ENCODE results near the gene ACTBL2. TPM values are rescaled to one million over a fixed set of nuclear protein-coding genes. Genes with fewer than 3 reads are reported as not detected.

ACTBL2 gene
- total RNA-seq, 1 experiment from 2014 or later: not detected

- Histone ChIP-seq H3K27ac (ENCODE audit: low read depth, low read length, poor library complexity, severe bottlenecking) (no peak overlapping the region), H3K27me3 (replicated peaks; ENCODE audit: insufficient read depth, low read depth, low read length, poor library complexity) (no peaks in the 10 kb centered on the region), H3K4me1 (ENCODE audit: insufficient read depth, low read length, poor library complexity, severe bottlenecking) (peaks cover 35% of the 10 kb centered on the region), H3K9me3 (ENCODE audit: low read depth, low read length, poor library complexity, severe bottlenecking) (no peaks in the 10 kb centered on the region), H3K36me3 (ENCODE audit: insufficient read depth, low read length, poor library complexity, severe bottlenecking) (no peaks in the 10 kb centered on the region), H3K4me3 (ENCODE audit: low read depth, low read length, poor library complexity, severe bottlenecking) (no peak overlapping the region)
- intact Hi-C loops (cut with micrococcal nuclease; ENCODE audit: unreplicated experiment): no loop called here
- no peak for TF ChIP-seq EZH2 (IDR thresholded peaks at IDR 0.05; ENCODE audit: borderline replicate concordance, low read depth, low read length, poor library complexity, severe bottlenecking)
- TF ChIP-seq CTCF (conservative IDR thresholded peaks at IDR 0.05; ENCODE audit: low read depth, low read length): no peak
- POLR2A ChIA-PET (ENCODE audit: low non-redundant PET): no interaction called here
- BruUV-seq (replicated peaks): no TSS peak
- CTCF ChIA-PET: no interaction called here
- no peak for DNase-seq (ENCODE audit: low spot score)
Measured at GRCh38 chr5:57453728-57454127, 28.9 kb downstream of the ACTBL2 start.

GRCh38 chr5:57452885-57453284 lies 29.7 kb downstream of the ACTBL2 start:
- TF ChIP-seq CTCF (conservative IDR thresholded peaks at IDR 0.05; ENCODE audit: low read depth, low read length): no peak

GRCh38 chr5:57450991-57451876 lies 31.4 kb downstream of the ACTBL2 start:
- DNase-seq (ENCODE audit: low spot score): peak; percentile 93
- Histone ChIP-seq H3K4me3 (ENCODE audit: low read depth, low read length, poor library complexity, severe bottlenecking) (no peak overlapping the region), H3K4me1 (ENCODE audit: insufficient read depth, low read length, poor library complexity, severe bottlenecking) (peaks cover 35% of the 10 kb centered on the region), H3K27me3 (replicated peaks; ENCODE audit: insufficient read depth, low read depth, low read length, poor library complexity) (no peaks in the 10 kb centered on the region), H3K36me3 (ENCODE audit: insufficient read depth, low read length, poor library complexity, severe bottlenecking) (no peaks in the 10 kb centered on the region), H3K9me3 (ENCODE audit: low read depth, low read length, poor library complexity, severe bottlenecking) (no peaks in the 10 kb centered on the region), H3K27ac (ENCODE audit: low read depth, low read length, poor library complexity, severe bottlenecking) (peak overlapping the region; percentile 69)
- intact Hi-C loops (cut with micrococcal nuclease; ENCODE audit: unreplicated experiment): no loop called here
- POLR2A ChIA-PET (ENCODE audit: low non-redundant PET): interaction anchor here (0.5 kb wide), 1 partner anchor 49 kb away, joined by 3 read pairs; no protein-coding TSS in a partner anchor
- TF ChIP-seq EZH2 (IDR thresholded peaks at IDR 0.05; ENCODE audit: borderline replicate concordance, low read depth, low read length, poor library complexity, severe bottlenecking): no peak
- TF ChIP-seq CTCF (conservative IDR thresholded peaks at IDR 0.05; ENCODE audit: low read depth, low read length): no peak
- no TSS peak for BruUV-seq (replicated peaks)
- CTCF ChIA-PET: no interaction called here

More at GRCh38 chr5:57452885-57453284, 29.7 kb downstream of the ACTBL2 start:
- no peak for DNase-seq (ENCODE audit: low spot score)
- Histone ChIP-seq H3K27ac (ENCODE audit: low read depth, low read length, poor library complexity, severe bottlenecking) (no peak overlapping the region), H3K27me3 (replicated peaks; ENCODE audit: insufficient read depth, low read depth, low read length, poor library complexity) (no peaks in the 10 kb centered on the region), H3K4me3 (ENCODE audit: low read depth, low read length, poor library complexity, severe bottlenecking) (no peak overlapping the region), H3K36me3 (ENCODE audit: insufficient read depth, low read length, poor library complexity, severe bottlenecking) (no peaks in the 10 kb centered on the region), H3K4me1 (ENCODE audit: insufficient read depth, low read length, poor library complexity, severe bottlenecking) (peaks cover 35% of the 10 kb centered on the region), H3K9me3 (ENCODE audit: low read depth, low read length, poor library complexity, severe bottlenecking) (no peaks in the 10 kb centered on the region)
- ChIA-PET POLR2A (ENCODE audit: low non-redundant PET) (no interaction called here), CTCF (no interaction called here)
- no TSS peak for BruUV-seq (replicated peaks)
- intact Hi-C loops (cut with micrococcal nuclease; ENCODE audit: unreplicated experiment): no loop called here

Measured in A673 (cell line).